ENCODE data around the gene SAXO1.

- no peak for TF ChIP-seq POLR2A (IDR thresholded peaks at IDR 0.05)
- no peak for TF ChIP-seq CTCF (IDR thresholded peaks at IDR 0.05)
- no peak for TF ChIP-seq EP300 (IDR thresholded peaks at IDR 0.05)
Measured at GRCh38 chr9:18922161-18922885, 110.7 kb downstream of the SAXO1 start.

Data from gastroesophageal sphincter (tissue), 3 donors.